ENCODE results near the gene AURKA.
"Not testable (repeated sequence)": the region's sequence is repeated elsewhere in the genome, so short reads cannot be mapped to it uniquely, and the experiment has no call there.

Gene AURKA

GRCh38 chr20:56342783-56343182 is 49.2 kb downstream of the AURKA start:
- TF ChIP-seq, protein P1, sequence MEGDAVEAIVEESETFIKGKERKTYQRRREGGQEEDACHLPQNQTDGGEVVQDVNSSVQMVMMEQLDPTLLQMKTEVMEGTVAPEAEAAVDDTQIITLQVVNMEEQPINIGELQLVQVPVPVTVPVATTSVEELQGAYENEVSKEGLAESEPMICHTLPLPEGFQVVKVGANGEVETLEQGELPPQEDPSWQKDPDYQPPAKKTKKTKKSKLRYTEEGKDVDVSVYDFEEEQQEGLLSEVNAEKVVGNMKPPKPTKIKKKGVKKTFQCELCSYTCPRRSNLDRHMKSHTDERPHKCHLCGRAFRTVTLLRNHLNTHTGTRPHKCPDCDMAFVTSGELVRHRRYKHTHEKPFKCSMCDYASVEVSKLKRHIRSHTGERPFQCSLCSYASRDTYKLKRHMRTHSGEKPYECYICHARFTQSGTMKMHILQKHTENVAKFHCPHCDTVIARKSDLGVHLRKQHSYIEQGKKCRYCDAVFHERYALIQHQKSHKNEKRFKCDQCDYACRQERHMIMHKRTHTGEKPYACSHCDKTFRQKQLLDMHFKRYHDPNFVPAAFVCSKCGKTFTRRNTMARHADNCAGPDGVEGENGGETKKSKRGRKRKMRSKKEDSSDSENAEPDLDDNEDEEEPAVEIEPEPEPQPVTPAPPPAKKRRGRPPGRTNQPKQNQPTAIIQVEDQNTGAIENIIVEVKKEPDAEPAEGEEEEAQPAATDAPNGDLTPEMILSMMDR (IDR thresholded peaks at IDR 0.05; ENCODE audit: borderline replicate concordance, insufficient read depth, low read depth, low read length) = no peak
- no peak overlapping the region for H3K4me3 ChIP-seq (ENCODE audit: low read depth, low read length)

DNA sequence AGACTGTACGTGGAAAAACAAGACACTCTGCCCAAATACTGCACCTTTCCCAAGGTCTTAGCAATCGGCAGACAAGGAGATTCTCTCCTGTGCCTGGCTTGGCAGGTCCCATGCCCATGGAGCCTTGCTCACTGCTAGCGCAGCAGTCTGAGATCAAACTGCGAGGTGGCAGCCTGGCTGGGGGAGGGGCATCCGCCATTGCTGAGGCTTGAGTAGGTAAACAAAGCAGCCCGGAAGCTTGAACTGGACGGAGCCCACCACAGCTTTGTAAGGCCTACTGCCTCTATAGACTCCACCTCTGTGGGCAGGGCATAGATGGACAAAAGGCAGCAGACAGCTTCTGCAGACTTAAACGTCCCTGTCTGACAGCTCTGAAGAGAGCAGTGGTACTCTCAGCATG is 55.3 kb downstream of the AURKA start:
- H3K4me3 ChIP-seq (ENCODE audit: low read depth, low read length) = not testable (repeated sequence)

DNA sequence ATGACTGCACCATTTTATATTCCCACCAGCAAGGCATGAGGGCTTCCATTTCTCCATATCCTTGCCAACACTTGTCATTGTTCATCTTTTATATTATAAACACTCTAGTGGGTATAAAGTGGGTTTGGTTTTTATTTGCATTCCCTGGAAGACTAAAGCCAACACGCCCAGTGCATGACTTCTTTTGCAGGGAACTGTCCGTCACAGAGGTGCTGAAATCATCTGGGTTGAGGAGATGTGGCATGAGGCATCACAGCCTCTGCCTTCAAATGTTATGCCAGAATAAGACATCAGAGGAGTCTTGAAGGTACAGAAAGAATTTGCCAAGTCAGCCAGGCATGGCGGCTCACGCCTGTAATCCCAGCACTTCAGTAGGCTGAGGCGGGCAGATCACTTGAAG is 63.2 kb downstream of the AURKA start:
- no peak overlapping the region for H3K4me3 ChIP-seq (ENCODE audit: low read depth, low read length)
- TF ChIP-seq, protein P1 (IDR thresholded peaks at IDR 0.05; ENCODE audit: borderline replicate concordance, insufficient read depth, low read depth, low read length) = no peak

GRCh38 chr20:56324806-56325205 is 67.2 kb downstream of the AURKA start:
- no peak overlapping the region for H3K4me3 ChIP-seq (ENCODE audit: low read depth, low read length)
- TF ChIP-seq, protein P1 (IDR thresholded peaks at IDR 0.05; ENCODE audit: borderline replicate concordance, insufficient read depth, low read depth, low read length) = no peak

GRCh38 chr20:56323656-56324055 is 68.4 kb downstream of the AURKA start:
- TF ChIP-seq, protein P1 (IDR thresholded peaks at IDR 0.05; ENCODE audit: borderline replicate concordance, insufficient read depth, low read depth, low read length) = no peak
- no peak overlapping the region for H3K4me3 ChIP-seq (ENCODE audit: low read depth, low read length)

- H3K4me3 ChIP-seq (ENCODE audit: low read depth, low read length) = no peak overlapping the region
- TF ChIP-seq, protein P1 (IDR thresholded peaks at IDR 0.05; ENCODE audit: borderline replicate concordance, insufficient read depth, low read depth, low read length) = no peak
These were observed 68.8 kb downstream of the AURKA start for GRCh38 chr20:56323206-56323605.

DNA sequence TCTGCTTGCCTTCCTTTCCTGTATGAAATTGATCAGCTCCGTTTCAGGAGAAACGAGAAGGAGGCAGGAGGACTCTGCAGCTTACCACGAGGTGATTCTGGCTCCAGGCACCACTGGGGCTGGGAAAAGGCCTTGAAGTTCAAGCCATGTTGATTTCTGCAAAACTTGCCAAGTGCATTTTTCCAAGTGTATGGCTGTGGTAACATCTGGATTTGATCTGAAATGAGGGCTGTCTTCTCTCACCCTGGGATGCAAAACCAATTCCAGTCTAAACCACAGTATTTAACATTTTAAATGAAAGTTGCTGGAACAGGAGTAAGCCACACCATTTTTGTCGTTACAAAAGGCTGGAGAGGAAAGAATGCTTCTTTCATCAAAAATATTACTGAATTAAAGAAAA is 69.3 kb downstream of the AURKA start:
- no peak overlapping the region for H3K4me3 ChIP-seq (ENCODE audit: low read depth, low read length)
- TF ChIP-seq, protein P1 (IDR thresholded peaks at IDR 0.05; ENCODE audit: borderline replicate concordance, insufficient read depth, low read depth, low read length) = no peak

Data from GM12875 (cell line).